Stimulated activated CD4-positive, alpha-beta T cell treated with anti-CD3 and anti-CD28 coated beads, TNF-alpha, amount 100 ng/mL, for 48 hours (primary cell): ENCODE data around the gene DNAJC4.
"Not testable (repeated sequence)": the region's sequence is repeated elsewhere in the genome, so short reads cannot be mapped to it uniquely, and the experiment has no call there.

Experiments
- DNase-seq, 3 donors: peaks; one replicate each; pipeline ENCODE4 v3.0.0-alpha.2; 2020; ENCODE audit warnings: low read depth in 3 of 3

Gene DNAJC4

GRCh38 chr11:64245797-64246620 lies 15.7 kb downstream of the DNAJC4 start:
- DNase-seq, result peak; percentile 61 to 77 (median 71)

GRCh38 chr11:64246621-64246870 lies 16.2 kb downstream of the DNAJC4 start:
- not testable (repeated sequence) for DNase-seq

- peak; percentile 59 to 85 (median 60) for DNase-seq
These were observed 16.8 kb downstream of the DNAJC4 start, which contains the start of gene PPP1R14B for GRCh38 chr11:64246871-64247728. TSS of gene PPP1R14B (minus strand) at chr11:64246943. CDS start at chr11:64246673, 270 bp downstream.

- DNase-seq, result no peak
These were observed 17.6 kb downstream of the DNAJC4 start for GRCh38 chr11:64247729-64248531.

GRCh38 chr11:64248578-64248977 lies 18.2 kb downstream of the DNAJC4 start:
- DNase-seq, result no peak

- no peak for DNase-seq
These were observed 18.7 kb downstream of the DNAJC4 start for GRCh38 chr11:64249038-64249437.

- DNase-seq, result no peak
These were observed 19.4 kb downstream of the DNAJC4 start for GRCh38 chr11:64249563-64250414.

GRCh38 chr11:64250415-64251015 lies 20.2 kb downstream of the DNAJC4 start:
- DNase-seq, result no peak

GRCh38 chr11:64251016-64251752 lies 20.8 kb downstream of the DNAJC4 start, which contains the start of gene PLCB3:
TSS of gene PLCB3 (plus strand) at chr11:64251530. CDS start at chr11:64251650, 120 bp downstream.
- peak in 1 of 3 donors; percentile 54 for DNase-seq

- DNase-seq, result no peak
These were observed 21.3 kb downstream of the DNAJC4 start for GRCh38 chr11:64251753-64252002.

GRCh38 chr11:64252003-64252872 lies 21.9 kb downstream of the DNAJC4 start:
- DNase-seq, result no peak

GRCh38 chr11:64253043-64253442 lies 22.7 kb downstream of the DNAJC4 start:
- DNase-seq, result no peak

- no peak for DNase-seq
These were observed 23.1 kb downstream of the DNAJC4 start for GRCh38 chr11:64253481-64253880.

GRCh38 chr11:64254326-64254725 lies 24.0 kb downstream of the DNAJC4 start:
- DNase-seq, result no peak

GRCh38 chr11:64255135-64256128 lies 25.1 kb downstream of the DNAJC4 start:
- DNase-seq, result no peak

- no peak for DNase-seq
These were observed 26.0 kb downstream of the DNAJC4 start for GRCh38 chr11:64256300-64256699.

GRCh38 chr11:64258356-64258755 lies 28.0 kb downstream of the DNAJC4 start:
- DNase-seq, result no peak

GRCh38 chr11:64258946-64259532 lies 28.7 kb downstream of the DNAJC4 start:
- no peak for DNase-seq
